ENCODE results near the gene OR7D2. TPM values are rescaled to one million over a fixed set of nuclear protein-coding genes. Genes with fewer than 3 reads are reported as not detected.

OR7D2 gene
- total RNA-seq, result not detected in 2 replicates

DNA sequence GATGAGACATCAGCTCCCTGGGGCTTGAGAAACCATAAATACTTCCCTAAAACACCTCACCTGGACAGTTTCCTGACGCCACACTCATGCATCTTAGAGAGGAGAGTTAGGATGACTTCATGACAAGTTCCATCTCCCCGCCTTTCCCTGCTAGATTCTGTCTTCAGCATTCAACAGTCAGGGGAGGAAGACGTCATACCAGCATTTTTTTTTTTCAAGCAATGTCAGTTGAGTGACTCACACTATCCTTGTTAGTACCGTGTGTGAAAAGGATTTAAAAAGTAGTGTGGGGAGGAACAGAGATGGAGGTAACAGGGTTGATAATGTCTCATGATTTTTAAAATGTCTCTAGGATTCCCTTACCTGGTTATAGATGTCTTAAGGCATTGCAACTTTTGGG is at the start of gene OR7D2:
Gene OR7D2, plus strand, starts transcription at position 79 of the 400 bp plus-strand sequence. CDS start 6,803 bp downstream, outside the sequence.

DNA sequence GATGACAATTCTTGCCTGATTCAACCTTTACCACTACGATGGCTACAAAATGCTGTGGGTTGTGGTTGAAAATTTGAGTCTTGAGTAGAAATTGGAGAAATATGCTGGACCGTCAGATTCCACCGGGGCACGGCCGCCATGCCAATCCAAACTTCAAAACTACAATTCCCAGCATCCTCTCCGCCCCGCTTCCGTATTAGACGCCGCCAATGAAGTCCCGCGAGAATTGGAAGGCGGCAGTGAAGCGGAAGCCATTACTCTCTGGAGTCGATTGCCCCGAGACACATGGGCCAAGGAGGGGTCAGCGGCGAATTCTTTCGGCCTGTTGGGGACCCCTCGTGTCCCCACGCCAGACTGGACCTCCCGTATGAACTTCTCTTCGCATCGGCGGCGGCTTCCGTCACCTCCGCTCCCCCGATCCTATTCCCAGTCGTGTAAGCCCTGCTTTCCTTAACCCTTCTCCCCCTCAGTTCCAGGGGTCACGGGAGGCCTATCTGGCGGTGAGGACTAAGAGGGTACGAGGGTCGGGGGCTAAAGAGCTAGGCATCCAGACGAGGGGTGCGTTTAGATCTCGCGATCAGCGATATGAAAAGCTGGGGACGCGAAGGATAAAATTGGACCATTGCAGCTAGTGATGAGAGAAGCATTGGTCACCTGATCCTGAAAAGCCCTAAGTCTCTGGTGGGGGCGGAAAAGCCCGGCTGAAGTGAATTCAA is 38.5 kb upstream of the OR7D2 start, which contains the start of gene ZNF317:
Gene ZNF317, plus strand, starts transcription at position 239 of the 716 bp plus-strand sequence. CDS start 15,620 bp downstream, outside the sequence.

DNA sequence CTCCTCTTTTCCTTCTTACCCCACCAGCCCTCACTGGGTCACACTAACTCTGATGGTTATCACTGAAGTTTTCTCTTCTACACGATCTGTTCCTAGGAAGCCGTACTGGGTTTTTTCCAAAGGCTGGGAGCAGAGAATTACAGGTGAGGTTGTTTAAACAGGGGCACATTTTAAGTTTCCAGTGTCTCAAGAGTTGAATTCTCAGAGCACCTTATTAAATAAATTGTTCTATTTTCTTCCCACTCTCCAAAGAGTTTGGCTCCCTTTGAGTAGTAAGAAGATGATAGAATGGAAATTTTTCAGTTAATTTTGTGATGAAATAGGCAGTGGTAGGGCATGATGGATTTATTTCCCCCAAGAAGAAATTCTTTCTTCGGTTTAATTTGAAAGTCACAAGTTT is 40.7 kb downstream of the OR7D2 start, which contains the start of gene OR7D4:
Gene OR7D4, minus strand, starts transcription at position 101 of the 400 bp plus-strand sequence. CDS start 4,752 bp downstream, outside the sequence.

Other genes starting within 250 kb of the OR7D2 start
- gene MUC16, start 168.6 kb upstream of the OR7D2 start, total RNA-seq, result not detected in 2 replicates
- gene OR1M1, start 91.9 kb upstream of the OR7D2 start, total RNA-seq, result not detected in 2 replicates
- not detected in 2 replicates for gene OR7G2, start 71.5 kb upstream of the OR7D2 start, total RNA-seq
- gene OR7G1, start 63.2 kb upstream of the OR7D2 start, total RNA-seq, result not detected in 2 replicates
- not detected in 2 replicates for gene OR7G3, start 52.0 kb upstream of the OR7D2 start, total RNA-seq
- 12.2 and 14.6 TPM in 2 replicates for gene ZNF317, start 38.6 kb upstream of the OR7D2 start, total RNA-seq
- not detected in 2 replicates for gene OR7D4, start 40.6 kb downstream of the OR7D2 start, total RNA-seq
- gene OR7E24, start 72.0 kb downstream of the OR7D2 start, total RNA-seq, result not detected in 2 replicates
- 5.8 and 6.2 TPM in 2 replicates for gene ZNF699, start 130.9 kb downstream of the OR7D2 start, total RNA-seq
- gene ZNF559, start 145.2 kb downstream of the OR7D2 start, total RNA-seq, result 10.7 and 11.9 TPM in 2 replicates
- gene ZNF177, start 184.0 kb downstream of the OR7D2 start, total RNA-seq, result 0.97 and 1.7 TPM in 2 replicates

Measured in epithelial cell of umbilical artery (primary cell).